Measurements from ENCODE around the gene DGKZ.

Gene DGKZ

GRCh38 chr11:46335890-46336562 lies 11.2 kb upstream of the DGKZ start:
- DNase-seq (ENCODE audit: extremely low spot score): no peak
- TF ChIP-seq CTCF (IDR thresholded peaks at IDR 0.05; ENCODE audit: control extremely low read depth, extremely low read depth, low read depth, missing control alignments): no peak
- ChIA-PET POLR2A (no interaction called here), CTCF (interaction anchor here (0.9 to 1.2 kb wide), 2 partner anchors 13 to 22 kb away, joined by 3 read pairs; no protein-coding TSS in a partner anchor)

GRCh38 chr11:46336563-46337180 lies 10.6 kb upstream of the DGKZ start:
- no peak for TF ChIP-seq CTCF (IDR thresholded peaks at IDR 0.05; ENCODE audit: control extremely low read depth, extremely low read depth, low read depth, missing control alignments)
- DNase-seq (ENCODE audit: extremely low spot score): no peak
- POLR2A ChIA-PET: no interaction called here
- CTCF ChIA-PET: interaction anchor here (1.2 kb wide), 1 partner anchor 12 kb away, joined by 3 read pairs; no protein-coding TSS in a partner anchor

- no peak for DNase-seq (ENCODE audit: extremely low spot score)
- CTCF ChIA-PET: interaction anchor here (0.9 kb wide), 1 partner anchor 23 kb away, joined by 3 read pairs; no protein-coding TSS in a partner anchor
- POLR2A ChIA-PET: no interaction called here
- no peak for TF ChIP-seq CTCF (IDR thresholded peaks at IDR 0.05; ENCODE audit: control extremely low read depth, extremely low read depth, low read depth, missing control alignments)
Observed at GRCh38 chr11:46337626-46338345, 9.5 kb upstream of the DGKZ start.

GRCh38 chr11:46338636-46338987 lies 8.7 kb upstream of the DGKZ start:
- no peak for DNase-seq (ENCODE audit: extremely low spot score)

GRCh38 chr11:46338988-46339666 lies 8.1 kb upstream of the DGKZ start:
- ChIA-PET CTCF (interaction anchor here (0.9 to 3.9 kb wide), 6 partner anchors 8 to 23 kb away, joined by 3 to 19 read pairs (median 6); no protein-coding TSS in a partner anchor), POLR2A (no interaction called here)
- no peak for DNase-seq (ENCODE audit: extremely low spot score)
- TF ChIP-seq CTCF (IDR thresholded peaks at IDR 0.05; ENCODE audit: control extremely low read depth, extremely low read depth, low read depth, missing control alignments): no peak

More at GRCh38 chr11:46338636-46338987, 8.7 kb upstream of the DGKZ start:
- POLR2A ChIA-PET: no interaction called here
- no peak for TF ChIP-seq CTCF (IDR thresholded peaks at IDR 0.05; ENCODE audit: control extremely low read depth, extremely low read depth, low read depth, missing control alignments)
- CTCF ChIA-PET: interaction anchor here (0.9 to 1.4 kb wide), 2 partner anchors 9 to 24 kb away, joined by 3 to 4 read pairs; no protein-coding TSS in a partner anchor

- ChIA-PET CTCF (interaction anchor here (0.9 to 3.9 kb wide), 10 partner anchors 8 to 44 kb away, joined by 3 to 19 read pairs (median 4); no protein-coding TSS in a partner anchor), POLR2A (no interaction called here)
- no peak for TF ChIP-seq CTCF (IDR thresholded peaks at IDR 0.05; ENCODE audit: control extremely low read depth, extremely low read depth, low read depth, missing control alignments)
- no peak for DNase-seq (ENCODE audit: extremely low spot score)
Observed at GRCh38 chr11:46339816-46340215, 7.4 kb upstream of the DGKZ start.

Data from GM10248 (cell line).